HL-60 (cell line): ENCODE data around the gene C13orf42.
"Not testable (repeated sequence)": the region's sequence is repeated elsewhere in the genome, so short reads cannot be mapped to it uniquely, and the experiment has no call there.

Source experiments
- DNase-seq, 2 experiments: peaks; one replicate each; pipeline ENCODE4 v3.0.0-alpha.2; 2010 to 2020; ENCODE audit warnings: low read depth in 1 of 2, low spot score in 1 of 2
- H3K27ac ChIP-seq: fragments of 250-450 bp; sonication (Bioruptor Pico); replicated peaks from 2 replicates; pipeline ENCODE4 v1.5.1; 2020; ENCODE audit warnings: mild to moderate bottlenecking, moderate library complexity
- H3K27me3 ChIP-seq: fragments of 250-450 bp; sonication (Bioruptor Pico); 2 replicates; pipeline ENCODE4 v1.5.1; 2021; ENCODE audit warnings: mild to moderate bottlenecking, moderate library complexity; ENCODE audit not compliant: insufficient read depth, poor library complexity, severe bottlenecking
- H3K4me3 ChIP-seq: replicated peaks from 2 replicates; pipeline ENCODE4 v1.5.1; 2011; ENCODE audit warnings: mild to moderate bottlenecking, control low read depth, low read length; ENCODE audit not compliant: insufficient read depth
- GABPA ChIP-seq: IDR thresholded peaks from 2 replicates; pipeline ENCODE4 v1.6.1; 2012; ENCODE audit warnings: low read depth
- POLR2AphosphoS5 ChIP-seq: IDR thresholded peaks from 2 replicates; pipeline ENCODE4 v1.6.1; 2012; ENCODE audit warnings: low read depth
- SPI1 ChIP-seq: IDR thresholded peaks from 2 replicates; pipeline ENCODE4 v1.6.1; 2012; ENCODE audit warnings: low read depth, mild to moderate bottlenecking, borderline replicate concordance
- TF ChIP-seq, protein P1 (sequence below): IDR thresholded peaks from one replicate; pipeline ENCODE4 v1.5.1; 2011; ENCODE audit warnings: low read length, control low read depth, inconsistent platforms; ENCODE audit not compliant: insufficient read depth
- TF ChIP-seq, protein P2 (sequence below): IDR thresholded peaks from 2 replicates; pipeline ENCODE4 v1.6.1; 2012; ENCODE audit warnings: low read depth; ENCODE audit not compliant: insufficient replicate concordance

The C13orf42 gene

GRCh38 chr13:51125495-51126226, 14.6 kb upstream of the C13orf42 start:
- no peak overlapping the region for H3K4me3 ChIP-seq
- peak; percentile 29 to 71 for DNase-seq
- peaks cover 4% of the 10 kb centered on the region for H3K27me3 ChIP-seq
- TF ChIP-seq, protein P1, sequence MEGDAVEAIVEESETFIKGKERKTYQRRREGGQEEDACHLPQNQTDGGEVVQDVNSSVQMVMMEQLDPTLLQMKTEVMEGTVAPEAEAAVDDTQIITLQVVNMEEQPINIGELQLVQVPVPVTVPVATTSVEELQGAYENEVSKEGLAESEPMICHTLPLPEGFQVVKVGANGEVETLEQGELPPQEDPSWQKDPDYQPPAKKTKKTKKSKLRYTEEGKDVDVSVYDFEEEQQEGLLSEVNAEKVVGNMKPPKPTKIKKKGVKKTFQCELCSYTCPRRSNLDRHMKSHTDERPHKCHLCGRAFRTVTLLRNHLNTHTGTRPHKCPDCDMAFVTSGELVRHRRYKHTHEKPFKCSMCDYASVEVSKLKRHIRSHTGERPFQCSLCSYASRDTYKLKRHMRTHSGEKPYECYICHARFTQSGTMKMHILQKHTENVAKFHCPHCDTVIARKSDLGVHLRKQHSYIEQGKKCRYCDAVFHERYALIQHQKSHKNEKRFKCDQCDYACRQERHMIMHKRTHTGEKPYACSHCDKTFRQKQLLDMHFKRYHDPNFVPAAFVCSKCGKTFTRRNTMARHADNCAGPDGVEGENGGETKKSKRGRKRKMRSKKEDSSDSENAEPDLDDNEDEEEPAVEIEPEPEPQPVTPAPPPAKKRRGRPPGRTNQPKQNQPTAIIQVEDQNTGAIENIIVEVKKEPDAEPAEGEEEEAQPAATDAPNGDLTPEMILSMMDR = peak; percentile 79
- TF ChIP-seq, protein P2, sequence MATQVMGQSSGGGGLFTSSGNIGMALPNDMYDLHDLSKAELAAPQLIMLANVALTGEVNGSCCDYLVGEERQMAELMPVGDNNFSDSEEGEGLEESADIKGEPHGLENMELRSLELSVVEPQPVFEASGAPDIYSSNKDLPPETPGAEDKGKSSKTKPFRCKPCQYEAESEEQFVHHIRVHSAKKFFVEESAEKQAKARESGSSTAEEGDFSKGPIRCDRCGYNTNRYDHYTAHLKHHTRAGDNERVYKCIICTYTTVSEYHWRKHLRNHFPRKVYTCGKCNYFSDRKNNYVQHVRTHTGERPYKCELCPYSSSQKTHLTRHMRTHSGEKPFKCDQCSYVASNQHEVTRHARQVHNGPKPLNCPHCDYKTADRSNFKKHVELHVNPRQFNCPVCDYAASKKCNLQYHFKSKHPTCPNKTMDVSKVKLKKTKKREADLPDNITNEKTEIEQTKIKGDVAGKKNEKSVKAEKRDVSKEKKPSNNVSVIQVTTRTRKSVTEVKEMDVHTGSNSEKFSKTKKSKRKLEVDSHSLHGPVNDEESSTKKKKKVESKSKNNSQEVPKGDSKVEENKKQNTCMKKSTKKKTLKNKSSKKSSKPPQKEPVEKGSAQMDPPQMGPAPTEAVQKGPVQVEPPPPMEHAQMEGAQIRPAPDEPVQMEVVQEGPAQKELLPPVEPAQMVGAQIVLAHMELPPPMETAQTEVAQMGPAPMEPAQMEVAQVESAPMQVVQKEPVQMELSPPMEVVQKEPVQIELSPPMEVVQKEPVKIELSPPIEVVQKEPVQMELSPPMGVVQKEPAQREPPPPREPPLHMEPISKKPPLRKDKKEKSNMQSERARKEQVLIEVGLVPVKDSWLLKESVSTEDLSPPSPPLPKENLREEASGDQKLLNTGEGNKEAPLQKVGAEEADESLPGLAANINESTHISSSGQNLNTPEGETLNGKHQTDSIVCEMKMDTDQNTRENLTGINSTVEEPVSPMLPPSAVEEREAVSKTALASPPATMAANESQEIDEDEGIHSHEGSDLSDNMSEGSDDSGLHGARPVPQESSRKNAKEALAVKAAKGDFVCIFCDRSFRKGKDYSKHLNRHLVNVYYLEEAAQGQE = no peak
- H3K27ac ChIP-seq = no peak overlapping the region

GRCh38 chr13:51122868-51123566, 11.9 kb upstream of the C13orf42 start:
- DNase-seq = no peak
- Histone ChIP-seq H3K4me3 (no peak overlapping the region), H3K27ac (no peak overlapping the region), H3K27me3 (peaks cover 4% of the 10 kb centered on the region)
- TF ChIP-seq, protein P2 = no peak
- TF ChIP-seq, protein P1 = no peak
- TF ChIP-seq SPI1 (no peak), GABPA (no peak), POLR2AphosphoS5 (no peak)

DNA sequence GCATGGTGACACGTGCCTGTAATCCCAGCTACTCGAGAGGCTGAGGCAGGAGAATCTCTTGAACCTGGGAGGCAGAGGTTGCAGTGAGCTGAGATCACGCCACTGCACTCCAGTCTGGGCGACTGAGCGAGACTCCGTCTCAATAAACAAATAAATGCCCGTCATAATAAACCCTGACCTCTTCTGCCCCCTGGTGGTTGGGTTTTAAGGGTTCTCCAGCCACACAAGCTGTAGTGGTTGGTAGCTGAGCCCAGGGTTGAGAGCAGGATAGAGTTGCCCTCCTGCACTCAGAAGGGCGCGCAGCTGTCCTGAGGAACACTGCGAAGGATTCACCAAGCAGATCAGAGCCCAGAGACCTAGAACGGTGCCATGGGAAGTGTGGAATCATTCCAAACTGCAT, 9.8 kb upstream of the C13orf42 start:
- DNase-seq = peak; percentile 6 to 75
- TF ChIP-seq, protein P1 = peak; percentile 21
- H3K4me3 ChIP-seq, H3K27me3 ChIP-seq, H3K27ac ChIP-seq: not testable (repeated sequence)
